Neural progenitor cell (in vitro differentiated cells): ENCODE measurements around the gene ALK. TPM values are rescaled to one million over a fixed set of nuclear protein-coding genes. Genes with fewer than 3 reads are reported as not detected.

Experiments
- DNase-seq: peaks from one replicate; pipeline ENCODE4 v3.0.0-alpha.2; 2016; ENCODE audit warnings: low spot score
- H2AFZ ChIP-seq: fragments of 200-600 bp; sonication (generic); replicated peaks from 2 replicates; pipeline ENCODE4 v1.6.1; 2016; ENCODE audit warnings: antibody characterized with exemption
- H3F3A ChIP-seq: fragments of 200-600 bp; sonication (generic); 2 replicates; pipeline ENCODE4 v1.6.1; 2016; ENCODE audit warnings: antibody characterized with exemption, low read depth
- H3K27ac ChIP-seq: fragments of 200-600 bp; sonication (generic); 2 replicates; pipeline ENCODE4 v1.5.1; 2016; ENCODE audit warnings: mild to moderate bottlenecking
- H3K27me3 ChIP-seq: fragments of 200-600 bp; sonication (generic); 2 replicates; pipeline ENCODE4 v1.6.1; 2016; ENCODE audit warnings: mild to moderate bottlenecking, moderate library complexity
- H3K36me3 ChIP-seq: fragments of 200-600 bp; sonication (generic); 2 replicates; pipeline ENCODE4 v1.5.1; 2016
- H3K4me1 ChIP-seq: fragments of 200-600 bp; sonication (generic); 2 replicates; pipeline ENCODE4 v1.6.1; 2016; ENCODE audit warnings: mixed run types
- H3K4me2 ChIP-seq: fragments of 200-600 bp; sonication (generic); 2 replicates; pipeline ENCODE4 v1.6.1; 2016
- H3K4me3 ChIP-seq: fragments of 200-600 bp; sonication (generic); 2 replicates; pipeline ENCODE4 v1.5.1; 2016
- H3K79me2 ChIP-seq: fragments of 200-600 bp; sonication (generic); 2 replicates; pipeline ENCODE4 v1.6.1; 2016; ENCODE audit warnings: low read depth
- H3K9ac ChIP-seq: fragments of 200-600 bp; sonication (generic); 2 replicates; pipeline ENCODE4 v1.6.1; 2016
- H3K9me3 ChIP-seq: fragments of 200-600 bp; sonication (generic); 2 replicates; pipeline ENCODE4 v1.5.1; 2016; ENCODE audit warnings: low read depth
- H4K20me1 ChIP-seq: fragments of 200-600 bp; sonication (generic); 2 replicates; pipeline ENCODE4 v1.6.1; 2016; ENCODE audit warnings: low read depth
- H3K27ac Mint-ChIP-seq: 3 replicates; pipeline ENCODE4 v1.8.0; 2021; ENCODE audit warnings: mixed read lengths
- H3K27me3 Mint-ChIP-seq: 2 replicates; pipeline ENCODE4 v1.8.0; 2022; ENCODE audit warnings: low read depth, mild to moderate bottlenecking, inconsistent platforms, moderate library complexity, mixed read lengths; ENCODE audit not compliant: insufficient read depth
- H3K36me3 Mint-ChIP-seq: 3 replicates; pipeline ENCODE4 v1.8.0; 2021; ENCODE audit warnings: mixed read lengths
- H3K4me1 Mint-ChIP-seq: 3 replicates; pipeline ENCODE4 v1.8.0; 2021; ENCODE audit warnings: mixed read lengths
- H3K4me3 Mint-ChIP-seq: 3 replicates; pipeline ENCODE4 v1.8.0; 2021; ENCODE audit warnings: mild to moderate bottlenecking, moderate library complexity, mixed read lengths
- H3K9me3 Mint-ChIP-seq: 3 replicates; pipeline ENCODE4 v1.8.0; 2020; ENCODE audit warnings: mixed read lengths
- EZH2 ChIP-seq: fragments of 200-600 bp; sonication (generic); IDR thresholded peaks from 2 replicates; pipeline ENCODE4 v1.6.1; 2017; ENCODE audit warnings: antibody characterized with exemption, mild to moderate bottlenecking, moderate library complexity
- EZH2phosphoT487 ChIP-seq: fragments of 200-600 bp; sonication (generic); IDR thresholded peaks from 2 replicates; pipeline ENCODE4 v1.6.1; 2017; ENCODE audit warnings: antibody characterized with exemption
- total RNA-seq: library from RNA; depleted of rRNA; stranded (reverse); fragments of >200 nt; gene quantifications from 2 replicates; pipeline ENCODE4 v1.2.3, GENCODE V29; 2015; ENCODE audit warnings: low replicate concordance
- TF ChIP-seq, protein P1 (sequence below): fragments of 200-600 bp; sonication (generic); IDR thresholded peaks from 2 replicates; pipeline ENCODE4 v1.5.1; 2017; ENCODE audit warnings: antibody characterized with exemption, mild to moderate bottlenecking

ALK gene
- total RNA-seq, 1 donor from 2014 or later = not detected

DNA sequence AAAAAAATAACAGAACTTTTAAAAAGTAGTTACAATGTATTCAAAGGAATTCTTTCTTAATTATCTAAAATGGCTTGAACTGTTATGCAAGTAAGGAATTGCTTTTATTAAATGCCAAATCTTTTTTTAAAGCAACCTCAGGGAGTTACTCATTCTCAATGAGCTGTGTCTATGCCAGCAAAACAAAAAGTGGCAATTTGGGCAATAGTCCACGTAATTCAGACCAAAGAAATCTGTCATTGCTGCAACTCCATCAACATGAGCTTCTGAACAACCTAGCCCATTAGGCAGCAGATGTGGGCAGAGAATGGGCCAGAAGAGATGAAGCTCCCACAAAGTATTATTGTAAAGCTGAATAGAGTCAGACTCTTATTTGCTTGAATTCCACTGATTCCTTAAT, 118.4 kb downstream of the ALK start:
- Mint-ChIP-seq H3K4me3 (no peak overlapping the region), H3K36me3 (no peaks in the 10 kb centered on the region), H3K4me1 (no peaks in the 10 kb centered on the region), H3K27me3 (no peaks in the 10 kb centered on the region), H3K9me3 (peaks cover 5% of the 10 kb centered on the region), H3K27ac (no peak overlapping the region)
- H4K20me1 ChIP-seq = no peaks in the 10 kb centered on the region
- H3K4me3 ChIP-seq = no peak overlapping the region
- no peak overlapping the region for H3K9ac ChIP-seq
- H3K79me2 ChIP-seq = no peaks in the 10 kb centered on the region
- TF ChIP-seq EZH2 (no peak), EZH2phosphoT487 (no peak)
- TF ChIP-seq, protein P1, sequence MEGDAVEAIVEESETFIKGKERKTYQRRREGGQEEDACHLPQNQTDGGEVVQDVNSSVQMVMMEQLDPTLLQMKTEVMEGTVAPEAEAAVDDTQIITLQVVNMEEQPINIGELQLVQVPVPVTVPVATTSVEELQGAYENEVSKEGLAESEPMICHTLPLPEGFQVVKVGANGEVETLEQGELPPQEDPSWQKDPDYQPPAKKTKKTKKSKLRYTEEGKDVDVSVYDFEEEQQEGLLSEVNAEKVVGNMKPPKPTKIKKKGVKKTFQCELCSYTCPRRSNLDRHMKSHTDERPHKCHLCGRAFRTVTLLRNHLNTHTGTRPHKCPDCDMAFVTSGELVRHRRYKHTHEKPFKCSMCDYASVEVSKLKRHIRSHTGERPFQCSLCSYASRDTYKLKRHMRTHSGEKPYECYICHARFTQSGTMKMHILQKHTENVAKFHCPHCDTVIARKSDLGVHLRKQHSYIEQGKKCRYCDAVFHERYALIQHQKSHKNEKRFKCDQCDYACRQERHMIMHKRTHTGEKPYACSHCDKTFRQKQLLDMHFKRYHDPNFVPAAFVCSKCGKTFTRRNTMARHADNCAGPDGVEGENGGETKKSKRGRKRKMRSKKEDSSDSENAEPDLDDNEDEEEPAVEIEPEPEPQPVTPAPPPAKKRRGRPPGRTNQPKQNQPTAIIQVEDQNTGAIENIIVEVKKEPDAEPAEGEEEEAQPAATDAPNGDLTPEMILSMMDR = no peak
- H3K9me3 ChIP-seq = no peaks in the 10 kb centered on the region
- no peak for DNase-seq
- no peaks in the 10 kb centered on the region for H3K27me3 ChIP-seq
- no peak overlapping the region for H3K27ac ChIP-seq
- H3K4me1 ChIP-seq = no peaks in the 10 kb centered on the region
- no peak overlapping the region for H3K4me2 ChIP-seq
- H3F3A ChIP-seq = no peaks in the 10 kb centered on the region
- no peaks in the 10 kb centered on the region for H3K36me3 ChIP-seq
- H2AFZ ChIP-seq = no peak overlapping the region

DNA sequence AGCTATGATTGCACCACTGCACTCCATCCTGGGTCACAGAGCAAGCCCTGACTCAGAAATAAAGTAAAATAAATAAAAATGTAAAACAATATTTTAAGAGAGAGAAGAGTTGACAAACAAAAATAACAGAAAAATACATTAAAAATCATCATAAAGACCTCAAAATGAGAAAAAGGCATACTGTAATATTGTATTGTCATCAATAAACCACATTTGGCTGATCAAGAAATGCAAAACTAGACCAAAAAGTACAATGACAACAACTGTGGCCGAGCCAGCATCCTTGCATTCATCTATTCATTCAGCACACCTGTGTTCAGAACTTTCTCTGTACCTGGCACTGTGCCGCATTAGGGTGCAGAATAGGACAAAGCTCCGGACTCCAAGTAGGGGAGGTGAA, 121.8 kb downstream of the ALK start:
- H3K27ac ChIP-seq = no peak overlapping the region
- TF ChIP-seq EZH2phosphoT487 (no peak), EZH2 (no peak)
- TF ChIP-seq, protein P1 = no peak

DNA sequence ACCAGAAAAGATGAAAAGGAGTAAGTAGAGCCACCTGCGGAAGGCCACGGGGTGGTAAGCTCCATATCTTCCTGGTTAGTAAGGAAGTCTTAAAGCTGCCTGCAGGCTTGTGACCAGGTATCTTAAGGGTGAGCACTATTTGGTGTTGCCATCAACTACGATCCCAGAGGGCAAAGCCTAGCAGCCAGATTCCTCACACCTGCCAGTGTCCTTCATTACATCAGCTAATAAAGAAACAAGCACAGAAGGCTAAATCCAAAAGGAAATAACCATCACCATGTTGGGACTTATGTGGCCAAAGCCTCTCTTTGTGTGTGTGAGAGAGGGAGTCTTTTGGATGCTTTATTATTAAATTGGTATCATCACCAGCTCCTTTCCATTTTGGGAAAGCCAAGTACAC, 123.5 kb downstream of the ALK start:
- Mint-ChIP-seq H3K27me3 (no peaks in the 10 kb centered on the region), H3K4me3 (no peak overlapping the region), H3K36me3 (no peaks in the 10 kb centered on the region), H3K9me3 (no peaks in the 10 kb centered on the region), H3K27ac (no peak overlapping the region), H3K4me1 (no peaks in the 10 kb centered on the region)
- Histone ChIP-seq H3K4me3 (no peak overlapping the region), H3K27me3 (no peaks in the 10 kb centered on the region), H3F3A (no peaks in the 10 kb centered on the region), H2AFZ (no peak overlapping the region), H3K9me3 (no peaks in the 10 kb centered on the region), H3K9ac (no peak overlapping the region), H3K79me2 (no peaks in the 10 kb centered on the region), H3K27ac (no peak overlapping the region), H3K4me2 (no peak overlapping the region), H4K20me1 (no peaks in the 10 kb centered on the region), H3K4me1 (no peaks in the 10 kb centered on the region), H3K36me3 (no peaks in the 10 kb centered on the region)
- no peak for TF ChIP-seq EZH2phosphoT487
- DNase-seq = no peak

More for the DNA sequence above, 121.8 kb downstream of the ALK start:
- Mint-ChIP-seq H3K27me3 (no peaks in the 10 kb centered on the region), H3K4me3 (no peak overlapping the region), H3K4me1 (no peaks in the 10 kb centered on the region), H3K27ac (no peak overlapping the region), H3K36me3 (no peaks in the 10 kb centered on the region), H3K9me3 (no peaks in the 10 kb centered on the region)
- no peak overlapping the region for H3K4me2 ChIP-seq
- H3K36me3 ChIP-seq = no peaks in the 10 kb centered on the region
- H3K4me3 ChIP-seq = no peak overlapping the region
- no peaks in the 10 kb centered on the region for H3F3A ChIP-seq
- no peaks in the 10 kb centered on the region for H3K4me1 ChIP-seq
- no peaks in the 10 kb centered on the region for H3K79me2 ChIP-seq
- no peak for DNase-seq
- no peak overlapping the region for H3K9ac ChIP-seq
- H2AFZ ChIP-seq = no peak overlapping the region
- H4K20me1 ChIP-seq = no peaks in the 10 kb centered on the region
- no peaks in the 10 kb centered on the region for H3K9me3 ChIP-seq
- H3K27me3 ChIP-seq = no peaks in the 10 kb centered on the region

DNA sequence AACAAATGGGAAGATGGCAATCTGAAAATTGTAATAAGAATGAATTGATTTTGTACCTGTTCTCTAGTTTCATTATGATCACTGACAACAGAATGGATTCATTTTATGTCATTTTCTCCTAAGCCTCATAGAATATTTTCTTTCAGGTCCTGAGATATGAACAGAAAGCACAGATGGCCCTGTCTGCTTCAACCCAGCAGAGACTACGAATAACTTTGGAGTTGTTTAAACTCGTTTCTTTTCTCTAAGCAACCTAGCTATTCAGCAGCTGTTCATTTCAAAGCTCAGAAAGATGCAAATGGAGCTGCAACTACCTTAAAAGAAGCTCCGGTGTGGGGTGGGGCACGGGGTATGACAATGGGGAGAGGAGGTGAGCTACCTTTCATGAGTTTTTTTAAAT, 124.9 kb downstream of the ALK start:
- H2AFZ ChIP-seq = peak overlapping the region; percentile 18
- H3K9ac ChIP-seq = no peak overlapping the region
- H3K27ac ChIP-seq = no peak overlapping the region
- no peak overlapping the region for H3K4me3 ChIP-seq
- DNase-seq = no peak
- H3K4me2 ChIP-seq = no peak overlapping the region
- no peak overlapping the region for H3K27ac Mint-ChIP-seq
- no peaks in the 10 kb centered on the region for H3K4me1 ChIP-seq
- TF ChIP-seq EZH2phosphoT487 = no peak
- H3K9me3 Mint-ChIP-seq = no peaks in the 10 kb centered on the region
- H3K36me3 ChIP-seq = no peaks in the 10 kb centered on the region
- H3K27me3 ChIP-seq = no peaks in the 10 kb centered on the region
- H4K20me1 ChIP-seq = no peaks in the 10 kb centered on the region
- no peaks in the 10 kb centered on the region for H3K36me3 Mint-ChIP-seq
- H3K79me2 ChIP-seq = no peaks in the 10 kb centered on the region
- no peaks in the 10 kb centered on the region for H3K4me1 Mint-ChIP-seq
- no peaks in the 10 kb centered on the region for H3K27me3 Mint-ChIP-seq
- H3K9me3 ChIP-seq = no peaks in the 10 kb centered on the region
- no peaks in the 10 kb centered on the region for H3F3A ChIP-seq
- H3K4me3 Mint-ChIP-seq = no peak overlapping the region
